GM12801 (cell line): ENCODE results near the gene PSMD2.

Source experiments
- CTCF ChIP-seq: IDR thresholded peaks from one replicate; pipeline ENCODE4 v1.5.1; 2011; ENCODE audit warnings: control low read depth; ENCODE audit not compliant: insufficient read length; ENCODE audit errors: extremely low read depth

Gene PSMD2

GRCh38 chr3:184314700-184315542 lies 15.9 kb downstream of the PSMD2 start:
- TF ChIP-seq CTCF = no peak

- TF ChIP-seq CTCF = no peak
Observed at GRCh38 chr3:184315543-184315867, 16.5 kb downstream of the PSMD2 start.

GRCh38 chr3:184315871-184316661 lies 17.0 kb downstream of the PSMD2 start:
- no peak for TF ChIP-seq CTCF

GRCh38 chr3:184316792-184317191 lies 17.8 kb downstream of the PSMD2 start:
- TF ChIP-seq CTCF = no peak

- no peak for TF ChIP-seq CTCF
Observed at GRCh38 chr3:184317201-184317600, 18.2 kb downstream of the PSMD2 start.

GRCh38 chr3:184320104-184320445 lies 21.0 kb downstream of the PSMD2 start:
- TF ChIP-seq CTCF = no peak

- TF ChIP-seq CTCF = no peak
Observed at GRCh38 chr3:184321666-184322065, 22.6 kb downstream of the PSMD2 start.
